K562 (cell line): Measurements from ENCODE around the gene ZNF189. TPM values are rescaled to one million over a fixed set of nuclear protein-coding genes. Genes with fewer than 3 reads are reported as not detected.

Source experiments
- ATAC-seq: fragments of 200-7000 bp; cut with Tn5 transposase; 3 replicates; pipeline ENCODE4 v1.9.1; 2020; ENCODE audit warnings: moderate library complexity
- BruUV-seq: library from RNA; stranded (reverse); fragments of 400-500 nt; replicated peaks from 2 replicates; lab custom pipeline; 2021; lab: Mats Ljungman, UMichigan
- CTCF ChIA-PET: fragments of 300-600 bp; formaldehyde crosslinking; extraction: SDS; loops from one replicate; lab custom pipeline; 2021; ENCODE audit warnings: low intra/inter-chr PET ratio; lab: Yijun Ruan, JAX
- POLR2A ChIA-PET: fragments of 300-600, 350-650 bp; sonication (Branson Sonifier 250); formaldehyde crosslinking; extraction: SDS; loops from one replicate; lab custom pipeline; 2021; ENCODE audit warnings: antibody characterized with exemption, inconsistent platforms; lab: Yijun Ruan, JAX
- DNase-seq, 4 experiments: peaks; one replicate each; pipeline versions ENCODE4 v3.0.0 to v3.0.0-alpha.2; 2011 to 2018; ENCODE audit warnings: low spot score in 3 of 4, mixed read lengths in 3 of 4; ENCODE audit errors: extremely low read depth in 1 of 4
- FAIRE-seq: peaks from 2 replicates; lab custom pipeline; 2011; peaks lifted over from hg19 to GRCh38; lab: Jason Lieb, UNC
- H2AFZ ChIP-seq: 2 replicates; pipeline ENCODE4 v1.6.0; 2011; ENCODE audit warnings: low read depth, low read length, control low read depth, inconsistent platforms
- H3K27ac ChIP-seq: fragments of 200-600 bp; 3 replicates; pipeline ENCODE4 v1.8.0; 2011; ENCODE audit warnings: low read depth, mild to moderate bottlenecking, control low read depth, inconsistent platforms, low read length, moderate library complexity, mixed read lengths; ENCODE audit errors: extremely low read depth
- H3K27me3 ChIP-seq, 2 experiments: fragments of 300-600 bp in 1 of 2; 2 replicates in 1 of 2; 3 replicates in 1 of 2; pipeline versions ENCODE4 v1.6.0 to v1.8.0; 2011; ENCODE audit warnings: inconsistent platforms in 2 of 2, low read length in 2 of 2, mild to moderate bottlenecking in 1 of 2, mixed read lengths in 1 of 2, moderate library complexity in 1 of 2; ENCODE audit not compliant: control insufficient read depth in 2 of 2, insufficient read depth in 2 of 2
- H3K36me3 ChIP-seq: fragments of 300-600 bp; 3 replicates; pipeline ENCODE4 v1.8.0; 2011; ENCODE audit warnings: mild to moderate bottlenecking, low read length, inconsistent platforms; ENCODE audit not compliant: control insufficient read depth, insufficient read depth
- H3K4me1 ChIP-seq, 2 experiments: fragments of 200-600 bp in 1 of 2; replicated peaks in 1 of 2; 2 replicates in 1 of 2; 3 replicates in 1 of 2; pipeline versions ENCODE4 v1.5.1 to v1.8.0; 2011; ENCODE audit warnings: inconsistent platforms in 2 of 2, low read length in 2 of 2, mild to moderate bottlenecking in 1 of 2, mixed read lengths in 1 of 2, moderate library complexity in 1 of 2; ENCODE audit not compliant: control insufficient read depth in 2 of 2, insufficient read depth in 2 of 2
- H3K4me2 ChIP-seq: 2 replicates; pipeline ENCODE4 v1.6.1; 2011; ENCODE audit warnings: low read length, control low read depth, inconsistent platforms, mixed read lengths; ENCODE audit not compliant: insufficient read depth
- H3K4me3 ChIP-seq: fragments of 200-600 bp; sonication (generic), shearing (Covaris generic); 2 replicates; pipeline ENCODE4 v1.5.1; 2016; ENCODE audit warnings: control low read depth, inconsistent platforms
- H3K79me2 ChIP-seq: fragments of 200-600 bp; 3 replicates; pipeline ENCODE4 v1.8.0; 2011; ENCODE audit warnings: low read length, inconsistent platforms; ENCODE audit not compliant: control insufficient read depth, insufficient read depth
- H3K9ac ChIP-seq, 2 experiments: 2 replicates each; pipeline versions ENCODE4 v1.6.0 to v1.6.1; 2011; ENCODE audit warnings: low read depth in 2 of 2, low read length in 2 of 2, control low read depth in 1 of 2, inconsistent platforms in 1 of 2, mild to moderate bottlenecking in 1 of 2, mixed read lengths in 1 of 2; ENCODE audit not compliant: insufficient read depth in 1 of 2
- H3K9me1 ChIP-seq: one replicate; pipeline ENCODE4 v1.6.0; 2011; ENCODE audit warnings: inconsistent platforms, mild to moderate bottlenecking, low read length, moderate library complexity; ENCODE audit not compliant: control insufficient read depth, insufficient read depth
- H3K9me3 ChIP-seq: replicated peaks from 2 replicates; pipeline ENCODE4 v1.5.1; 2011; ENCODE audit warnings: low read depth, low read length, inconsistent platforms; ENCODE audit not compliant: control insufficient read depth, insufficient read depth
- H4K20me1 ChIP-seq: replicated peaks from 2 replicates; pipeline ENCODE4 v1.6.1; 2011; ENCODE audit warnings: low read length, inconsistent platforms, mixed read lengths; ENCODE audit not compliant: control insufficient read depth, insufficient read depth
- CBX3 ChIP-seq, 2 experiments: IDR thresholded peaks; 1 replicate in 1 of 2; 2 replicates in 1 of 2; pipeline ENCODE4 v1.6.1; 2012; ENCODE audit warnings: inconsistent platforms in 2 of 2, low read length in 2 of 2, borderline replicate concordance in 1 of 2, control low read depth in 1 of 2
- GMEB1 ChIP-seq: fragments of 250-450 bp; sonication (Bioruptor Pico); IDR thresholded peaks from 2 replicates; pipeline ENCODE4 v1.4.0; 2020; ENCODE audit warnings: mild to moderate bottlenecking
- RBM25 ChIP-seq: fragments of 200-400 bp; formaldehyde crosslinking; IDR thresholded peaks from 2 replicates; pipeline ENCODE4 v1.6.1; 2018; ENCODE audit warnings: low read length, low read depth, moderate library complexity; ENCODE audit not compliant: severe bottlenecking
- TRIM24 ChIP-seq, 2 experiments: fragments of 450-650 bp; IDR thresholded peaks; 2 replicates each; pipeline ENCODE4 v1.6.1; 2016
- WGBS: fragments of 100-300 bp; shearing (Covaris generic); methylation state at CpG from one replicate; pipeline ENCODE4 v1.1.6; 2016; ENCODE audit warnings: low coverage, mixed read lengths; ENCODE audit not compliant: insufficient coverage; ENCODE audit errors: missing lambda C conversion rate; 5-methylcytosine and 5-hydroxymethylcytosine counted together
- in situ Hi-C: fragments of 300-500 bp; cut with MboI; formaldehyde crosslinking; loops from 4 replicates; pipeline ENCODE4 v1.15.0; 2018; ENCODE audit warnings: inconsistent platforms, mixed read lengths
- intact Hi-C: fragments of 100-400 bp; cut with micrococcal nuclease; formaldehyde crosslinking; loops from 2 replicates; pipeline ENCODE4 v1.14.2; 2022
- polyA plus RNA-seq, 8 experiments: library from polyadenylated mRNA; depleted of rRNA in 4 of 8; stranded (reverse) in 5 of 8; unstranded in 3 of 8; fragments of >200 nt; fragmentation: Nextera tagmentation in 2 of 8; fragmentation: Illumina TruSeq in 1 of 8; extraction: Ambion mirVana in 2 of 8; extraction: Trizol in 1 of 8; gene quantifications; 2 replicates each; pipeline versions ENCODE4 v1.2.1 to v1.2.3, GENCODE V29; 2011 to 2014; ENCODE audit warnings: inconsistent platforms in 1 of 8, missing spikeins in 1 of 8
- total RNA-seq, 7 experiments: library from RNA; depleted of rRNA in 6 of 7; stranded (reverse); fragments of >200 nt in 6 of 7; fragmentation: Illumina TruSeq in 2 of 7; extraction: Trizol in 2 of 7; gene quantifications; 2 replicates each; pipeline versions ENCODE4 v1.2.1 to v1.2.3, GENCODE V29; 2011 to 2021; ENCODE audit warnings: low replicate concordance in 1 of 7

ZNF189 gene
- total and polyA plus RNA-seq, 9 of the 15 experiments (the other 6 are each of a cell fraction or from before 2014, with no cell fraction given), result 2.4 to 15.3 (median 6.4) TPM

DNA sequence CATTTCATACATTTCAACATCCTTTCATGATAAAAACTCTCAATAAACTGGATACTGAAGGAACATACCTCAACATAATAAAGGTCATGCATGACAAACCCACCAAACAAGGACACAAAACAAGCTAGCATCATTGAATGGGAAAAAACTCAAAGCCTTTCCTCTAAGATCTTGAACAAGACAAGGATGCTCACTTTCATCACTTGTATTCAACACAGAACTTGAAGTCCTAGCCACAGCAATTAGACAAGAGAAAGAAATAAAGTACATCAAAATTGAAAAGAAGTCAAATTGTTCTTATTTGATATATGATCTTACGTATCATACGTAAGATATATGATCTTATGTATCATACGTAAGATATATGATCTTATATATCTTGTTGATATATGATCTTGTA is 5.5 kb upstream of the ZNF189 start:
- 100% methylated on average over 3 of the region's 3 CpGs for WGBS
- TF ChIP-seq TRIM24 (IDR thresholded peaks at IDR 0.05), result peak in 1 of 2 experiments; percentile 32; a peak in 1 of 4 replicates
- peak; percentile 29 for TF ChIP-seq RBM25
- no peak for TF ChIP-seq GMEB1 (CRISPR knock-in tag)
- peak in 1 of 2 experiments; percentile 83; a peak in 1 of 3 replicates for TF ChIP-seq CBX3 (IDR thresholded peaks at IDR 0.05; ENCODE audit: borderline replicate concordance in 1 of 2, low read length in 2 of 2)
- TF ChIP-seq, all 486 proteins: peak for 3
- no peak overlapping the region for H3K4me2 ChIP-seq
- H3K27ac ChIP-seq, result no peak overlapping the region
- H4K20me1 ChIP-seq, result no peaks in the 10 kb centered on the region
- POLR2A ChIA-PET, result no interaction called here
- no peaks in the 10 kb centered on the region for H3K4me1 ChIP-seq
- H3K27me3 ChIP-seq, result no peaks in the 10 kb centered on the region
- peaks cover 80% of the 10 kb centered on the region for H3K79me2 ChIP-seq
- CTCF ChIA-PET, result no interaction called here
- no peak overlapping the region for H2AFZ ChIP-seq
- H3K36me3 ChIP-seq, result peaks cover 82% of the 10 kb centered on the region
- intact Hi-C loops, result loop anchor here (10.0 kb wide), 1 partner anchor 678 kb away; no protein-coding TSS in a partner anchor
- in situ Hi-C loops, result no loop called here
- H3K9ac ChIP-seq, result no peak overlapping the region
- BruUV-seq, result no TSS peak
- DNase-seq (no peak), ATAC-seq (no peak), FAIRE-seq (no peak)
- H3K9me1 ChIP-seq, result no peaks in the 10 kb centered on the region
- peaks cover 19% of the 10 kb centered on the region for H3K9me3 ChIP-seq
- H3K4me3 ChIP-seq, result no peak overlapping the region
